ENCODE results near the gene CMC1. TPM values are rescaled to one million over a fixed set of nuclear protein-coding genes. Genes with fewer than 3 reads are reported as not detected.

Gene CMC1
- total RNA-seq, 1 experiment from 2014 or later = 16.5 TPM

DNA sequence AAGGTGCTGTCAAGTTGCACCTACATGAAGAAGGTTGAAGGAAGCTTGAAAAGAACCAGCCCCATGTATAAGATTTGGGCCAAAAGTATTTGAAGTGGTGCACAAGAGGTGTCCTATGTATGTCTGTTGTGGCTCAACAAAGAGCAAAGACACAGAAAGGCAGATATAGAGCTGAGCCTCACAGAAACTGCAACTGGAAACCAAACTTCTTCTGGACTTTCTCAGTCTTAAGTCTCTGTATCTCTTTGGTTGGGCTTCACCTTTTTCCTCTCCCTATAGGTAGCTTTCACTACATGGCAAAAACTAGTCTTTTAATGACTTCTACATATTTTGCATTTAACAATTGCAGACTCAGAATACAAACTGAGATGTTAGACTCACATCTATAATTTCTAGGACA lies 8.8 kb upstream of the CMC1 start:
- Mint-ChIP-seq H3K27me3 (ENCODE audit: low read depth) (no peaks in the 10 kb centered on the region), H3K4me3 (no peak overlapping the region), H3K9me3 (no peaks in the 10 kb centered on the region), H3K36me3 (ENCODE audit: insufficient read depth in 1 of 3, low read depth in 3 of 3) (no peaks in the 10 kb centered on the region), H3K27ac (no peak overlapping the region), H3K4me1 (peaks cover 2 to 3% of the 10 kb centered on the region in 2 experiments; a peak in 3 of 4 replicates)
- Histone ChIP-seq H3K79me2 (ENCODE audit: insufficient read depth, low read length) (no peaks in the 10 kb centered on the region), H3K79me1 (ENCODE audit: insufficient read depth, low read depth, low read length, poor library complexity, severe bottlenecking) (no peaks in the 10 kb centered on the region), H2BK5ac (ENCODE audit: insufficient read length, low read length) (no peak overlapping the region), H2BK12ac (ENCODE audit: insufficient read length, low read depth, low read length) (no peak overlapping the region), H3K14ac (ENCODE audit: insufficient read depth, low read length) (no peak overlapping the region), H3K27ac (ENCODE audit: insufficient read length, low read depth, low read length) (no peak overlapping the region), H3K4me2 (ENCODE audit: insufficient read depth, insufficient read length, low read length) (no peak overlapping the region), H3K56ac (ENCODE audit: insufficient read length, low read depth, low read length) (no peak overlapping the region), H3K18ac (ENCODE audit: insufficient read length, low read depth, low read length) (no peak overlapping the region), H4K5ac (ENCODE audit: insufficient read length, low read depth, low read length) (no peak overlapping the region), H3K27me3 (ENCODE audit: insufficient read depth, low read length) (no peaks in the 10 kb centered on the region), H2BK20ac (ENCODE audit: low read depth, low read length, poor library complexity, severe bottlenecking) (no peak overlapping the region), H4K20me1 (ENCODE audit: control insufficient read depth, insufficient read depth, insufficient read length) (no peaks in the 10 kb centered on the region), H4K8ac (replicated peaks; ENCODE audit: insufficient read length, low read depth, low read length) (no peak overlapping the region), H3K4me1 (ENCODE audit: insufficient read depth, low read length) (no peaks in the 10 kb centered on the region), H2AFZ (ENCODE audit: low read length) (no peak overlapping the region), H3T11ph (ENCODE audit: low read length) (no peak overlapping the region), H3K9ac (ENCODE audit: extremely low read depth, insufficient read length, low read length) (no peak overlapping the region), H2AK5ac (ENCODE audit: insufficient read length, low read length) (no peak overlapping the region), H2BK120ac (ENCODE audit: low read depth, low read length, poor library complexity, severe bottlenecking) (no peak overlapping the region), H3K9me3 (ENCODE audit: control insufficient read depth, low read depth, low read length) (no peaks in the 10 kb centered on the region), H3K4ac (ENCODE audit: low read depth, low read length) (no peak overlapping the region), H2BK15ac (ENCODE audit: low read depth, low read length) (no peak overlapping the region), H3K23ac (ENCODE audit: insufficient read length, low read depth, low read length) (no peak overlapping the region), H4K91ac (ENCODE audit: insufficient read length, low read depth, low read length) (no peak overlapping the region), H3K23me2 (ENCODE audit: insufficient read length, low read depth, low read length, poor library complexity, severe bottlenecking) (no peaks in the 10 kb centered on the region)
- no peak for DNase-seq
- TF ChIP-seq, protein P1, sequence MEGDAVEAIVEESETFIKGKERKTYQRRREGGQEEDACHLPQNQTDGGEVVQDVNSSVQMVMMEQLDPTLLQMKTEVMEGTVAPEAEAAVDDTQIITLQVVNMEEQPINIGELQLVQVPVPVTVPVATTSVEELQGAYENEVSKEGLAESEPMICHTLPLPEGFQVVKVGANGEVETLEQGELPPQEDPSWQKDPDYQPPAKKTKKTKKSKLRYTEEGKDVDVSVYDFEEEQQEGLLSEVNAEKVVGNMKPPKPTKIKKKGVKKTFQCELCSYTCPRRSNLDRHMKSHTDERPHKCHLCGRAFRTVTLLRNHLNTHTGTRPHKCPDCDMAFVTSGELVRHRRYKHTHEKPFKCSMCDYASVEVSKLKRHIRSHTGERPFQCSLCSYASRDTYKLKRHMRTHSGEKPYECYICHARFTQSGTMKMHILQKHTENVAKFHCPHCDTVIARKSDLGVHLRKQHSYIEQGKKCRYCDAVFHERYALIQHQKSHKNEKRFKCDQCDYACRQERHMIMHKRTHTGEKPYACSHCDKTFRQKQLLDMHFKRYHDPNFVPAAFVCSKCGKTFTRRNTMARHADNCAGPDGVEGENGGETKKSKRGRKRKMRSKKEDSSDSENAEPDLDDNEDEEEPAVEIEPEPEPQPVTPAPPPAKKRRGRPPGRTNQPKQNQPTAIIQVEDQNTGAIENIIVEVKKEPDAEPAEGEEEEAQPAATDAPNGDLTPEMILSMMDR (conservative IDR thresholded peaks at IDR 0.05) = no peak

Measured in H9 (cell line).